Spleen (tissue), 11 donors: ENCODE results near the gene ZC3H12C. TPM values are rescaled to one million over a fixed set of nuclear protein-coding genes. Genes with fewer than 3 reads are reported as not detected.
A peak's percentile ranks its signal among the peaks of the same experiment; 100 is the strongest.

ENCODE experiments used
- DNase-seq: peaks from one replicate; pipeline ENCODE4 v3.0.0-alpha.2; 2020
- H3K27ac ChIP-seq, 8 donors: fragments of 200-600 bp; sonication (generic) in 7 of 8; 1 replicate in 4 of 8; 2 replicates in 4 of 8; pipeline versions ENCODE4 v1.5.0 to v1.8.0; 2016 to 2021; ENCODE audit warnings: inconsistent platforms in 4 of 8, mild to moderate bottlenecking in 4 of 8, moderate library complexity in 1 of 8
- H3K27me3 ChIP-seq, 7 donors: fragments of 200-600 bp; sonication (generic) in 6 of 7; replicated peaks in 1 of 7; 1 replicate in 4 of 7; 2 replicates in 3 of 7; pipeline versions ENCODE4 v1.5.0 to v1.8.0; 2016 to 2021; ENCODE audit warnings: inconsistent platforms in 3 of 7, mild to moderate bottlenecking in 1 of 7
- H3K36me3 ChIP-seq, 6 donors: fragments of 200-600 bp; sonication (generic) in 5 of 6; 1 replicate in 4 of 6; 2 replicates in 2 of 6; pipeline versions ENCODE4 v1.5.0 to v1.8.0; 2016 to 2021; ENCODE audit warnings: inconsistent platforms in 2 of 6
- H3K4me1 ChIP-seq, 6 donors: fragments of 200-600 bp; sonication (generic) in 5 of 6; 1 replicate in 3 of 6; 2 replicates in 3 of 6; pipeline versions ENCODE4 v1.5.0 to v1.8.0; 2016 to 2021; ENCODE audit warnings: inconsistent platforms in 3 of 6
- H3K4me3 ChIP-seq, 8 donors: fragments of 200-600 bp; sonication (generic) in 7 of 8; 1 replicate in 4 of 8; 2 replicates in 4 of 8; pipeline versions ENCODE4 v1.5.0 to v1.8.0; 2016 to 2021; ENCODE audit warnings: inconsistent platforms in 4 of 8, mild to moderate bottlenecking in 4 of 8, moderate library complexity in 2 of 8
- H3K9me3 ChIP-seq, 8 donors: fragments of 200-600 bp; sonication (generic) in 7 of 8; 1 replicate in 4 of 8; 2 replicates in 4 of 8; pipeline versions ENCODE4 v1.5.0 to v1.8.0; 2016 to 2021; ENCODE audit warnings: inconsistent platforms in 4 of 8
- POLR2A ChIP-seq, 3 donors: fragments of 450-650 bp; IDR thresholded peaks; one replicate each; pipeline ENCODE4 v1.5.1; 2017; ENCODE audit warnings: antibody characterized with exemption in 3 of 3, mild to moderate bottlenecking in 1 of 3
- POLR2AphosphoS5 ChIP-seq, 3 donors: sonication (generic); formaldehyde crosslinking; IDR thresholded peaks; one replicate each; pipeline ENCODE4 v1.5.1; 2017; ENCODE audit warnings: antibody characterized with exemption in 3 of 3
- WGBS, 5 donors: extraction: QIAGEN DNeasy Blood & Tissue Kit in 3 of 5; methylation state at CpG; one replicate each; pipeline versions ENCODE4 v1.1.5 to v1.1.7; 2013 to 2018; 5-methylcytosine and 5-hydroxymethylcytosine counted together
- intact Hi-C: fragments of 100-400 bp; cut with DNase I; formaldehyde crosslinking; loops from one replicate; pipeline ENCODE4 v1.15.0; 2023; ENCODE audit warnings: low total_unique reads
- polyA plus RNA-seq, 3 donors: library from polyadenylated mRNA; stranded (reverse); fragments of 200-250 nt; gene quantifications; one replicate each; pipeline ENCODE4 v1.2.1, GENCODE V29; 2013
- total RNA-seq, 7 donors: library from RNA; depleted of rRNA in 3 of 7; stranded (reverse); fragments of >200 nt in 3 of 7; fragmentation: NEBNext Ultra II Directional in 4 of 7; extraction: Animal tissue kit (Norgen Biotek cat#: 25700) in 4 of 7; gene quantifications; one replicate each; pipeline versions ENCODE4 v1.1.0 to v1.2.1, GENCODE V29; 2016 to 2021
- TF ChIP-seq, protein P1 (sequence below), 11 experiments: fragments of 200-600 bp in 7 of 11; fragments of 450-650 bp in 4 of 11; sonication (generic) in 4 of 11; IDR thresholded peaks in 8 of 11; conservative IDR thresholded peaks in 3 of 11; 1 replicate in 7 of 11; 2 replicates in 4 of 11; pipeline versions ENCODE4 v1.4.0 to v1.8.0; 2016 to 2021; ENCODE audit warnings: antibody characterized with exemption in 11 of 11, inconsistent platforms in 4 of 11, mild to moderate bottlenecking in 1 of 11
- donor health status: healthy with polysubstance abuse.
- donor health status: DM: no; HTN: no; CAD: no; lungs with moderate emphysema.
- donor health status: DM: no; HTN: no; CAD: no.
- donor health status: Bipolar disorder and iron deficiency.
- donor health status: healthy.
- donor health status: DM: no; HTN: no; CAD: no.
- donor health status: DM: yes; HTN: yes; CAD: no.

Gene ZC3H12C
- total and polyA plus RNA-seq, 10 donors = 0.44 to 10.4 (median 5.1) TPM

DNA sequence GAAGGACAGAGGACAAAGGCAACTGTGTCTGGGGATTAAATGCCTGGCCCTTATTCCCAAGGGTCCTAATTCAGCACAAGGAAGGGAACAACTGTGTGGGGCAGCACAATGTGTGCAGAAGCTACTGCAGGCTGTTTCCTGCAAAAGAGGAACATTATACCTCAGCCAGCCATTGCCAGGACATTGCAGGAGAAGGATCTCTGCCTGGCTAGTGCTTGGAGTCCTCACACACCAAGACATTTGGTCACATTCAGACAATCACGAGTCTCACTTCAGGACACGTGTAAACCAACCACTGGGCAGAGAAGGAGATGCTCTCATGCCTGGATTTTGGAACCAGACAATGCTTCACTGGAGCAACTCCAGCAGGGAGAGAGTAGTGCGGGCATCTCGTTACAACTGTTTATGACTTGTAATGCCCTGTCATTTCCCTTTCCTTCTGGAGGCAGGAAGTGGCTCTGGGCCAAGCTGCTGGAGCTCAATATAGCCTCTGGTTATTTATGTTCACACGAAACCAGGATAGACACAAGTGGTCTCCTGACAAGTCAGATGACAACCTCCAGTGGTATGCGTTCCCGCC lies 23.9 kb upstream of the ZC3H12C start:
- TF ChIP-seq, protein P1, sequence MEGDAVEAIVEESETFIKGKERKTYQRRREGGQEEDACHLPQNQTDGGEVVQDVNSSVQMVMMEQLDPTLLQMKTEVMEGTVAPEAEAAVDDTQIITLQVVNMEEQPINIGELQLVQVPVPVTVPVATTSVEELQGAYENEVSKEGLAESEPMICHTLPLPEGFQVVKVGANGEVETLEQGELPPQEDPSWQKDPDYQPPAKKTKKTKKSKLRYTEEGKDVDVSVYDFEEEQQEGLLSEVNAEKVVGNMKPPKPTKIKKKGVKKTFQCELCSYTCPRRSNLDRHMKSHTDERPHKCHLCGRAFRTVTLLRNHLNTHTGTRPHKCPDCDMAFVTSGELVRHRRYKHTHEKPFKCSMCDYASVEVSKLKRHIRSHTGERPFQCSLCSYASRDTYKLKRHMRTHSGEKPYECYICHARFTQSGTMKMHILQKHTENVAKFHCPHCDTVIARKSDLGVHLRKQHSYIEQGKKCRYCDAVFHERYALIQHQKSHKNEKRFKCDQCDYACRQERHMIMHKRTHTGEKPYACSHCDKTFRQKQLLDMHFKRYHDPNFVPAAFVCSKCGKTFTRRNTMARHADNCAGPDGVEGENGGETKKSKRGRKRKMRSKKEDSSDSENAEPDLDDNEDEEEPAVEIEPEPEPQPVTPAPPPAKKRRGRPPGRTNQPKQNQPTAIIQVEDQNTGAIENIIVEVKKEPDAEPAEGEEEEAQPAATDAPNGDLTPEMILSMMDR (IDR thresholded peaks at IDR 0.05 in 8 of 11, conservative IDR thresholded peaks at IDR 0.05 in 3 of 11) = no peak
- TF ChIP-seq POLR2A (IDR thresholded peaks at IDR 0.05) (no peak), POLR2AphosphoS5 (IDR thresholded peaks at IDR 0.05) (peak in 1 of 3 donors; percentile 68)
- intact Hi-C loops = no loop called here
- DNase-seq = no peak
- H3K9me3 ChIP-seq = no peaks in the 10 kb centered on the region
- peaks cover 0 to 5% (median 0%) of the 10 kb centered on the region in 7 donors for H3K27me3 ChIP-seq
- no peaks in the 10 kb centered on the region for H3K36me3 ChIP-seq
- 6 to 9% (median 7%) methylated on average over 6 to 7 of the region's 7 CpGs for WGBS, 5 donors
- H3K4me1 ChIP-seq = peaks cover 0 to 18% (median 12%) of the 10 kb centered on the region in 6 donors
- no peak overlapping the region for H3K4me3 ChIP-seq
- H3K27ac ChIP-seq = peak overlapping the region in 6 of 8 donors; percentile 44 to 73 (median 62)

DNA sequence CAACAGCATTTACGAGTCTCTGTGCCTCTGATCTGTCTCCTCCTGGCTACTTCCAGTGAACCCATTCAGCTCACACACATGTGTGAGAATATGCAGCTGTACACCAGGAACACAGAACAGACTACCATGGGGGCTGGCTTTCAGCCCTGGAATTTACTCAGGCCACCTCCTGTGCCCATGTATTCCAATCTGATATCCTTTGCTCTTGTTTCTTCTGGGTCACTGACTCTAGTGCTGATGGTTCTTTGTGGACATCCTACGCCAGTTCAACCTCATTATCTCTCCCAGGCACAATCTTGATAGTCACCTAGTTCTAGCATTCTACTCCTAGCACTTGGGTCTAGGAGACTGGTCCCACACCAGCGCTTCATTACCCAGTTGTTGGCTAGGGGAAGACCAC lies 23.0 kb upstream of the ZC3H12C start:
- Histone ChIP-seq H3K36me3 (no peaks in the 10 kb centered on the region), H3K27ac (peak overlapping the region in 3 of 8 donors; percentile 47 to 67 (median 63)), H3K27me3 (peaks cover 0 to 5% (median 0%) of the 10 kb centered on the region in 7 donors), H3K4me1 (peaks cover 0 to 19% (median 12%) of the 10 kb centered on the region in 6 donors), H3K4me3 (no peak overlapping the region), H3K9me3 (no peaks in the 10 kb centered on the region)
- intact Hi-C loops = no loop called here
- no peak for DNase-seq
- TF ChIP-seq POLR2AphosphoS5 (IDR thresholded peaks at IDR 0.05) (no peak), POLR2A (IDR thresholded peaks at IDR 0.05) (no peak)
- TF ChIP-seq, protein P1 (IDR thresholded peaks at IDR 0.05 in 8 of 11, conservative IDR thresholded peaks at IDR 0.05 in 3 of 11) = no peak
- 77 to 90% (median 88%) methylated on average over 3 of the region's 3 CpGs for WGBS, 5 donors

DNA sequence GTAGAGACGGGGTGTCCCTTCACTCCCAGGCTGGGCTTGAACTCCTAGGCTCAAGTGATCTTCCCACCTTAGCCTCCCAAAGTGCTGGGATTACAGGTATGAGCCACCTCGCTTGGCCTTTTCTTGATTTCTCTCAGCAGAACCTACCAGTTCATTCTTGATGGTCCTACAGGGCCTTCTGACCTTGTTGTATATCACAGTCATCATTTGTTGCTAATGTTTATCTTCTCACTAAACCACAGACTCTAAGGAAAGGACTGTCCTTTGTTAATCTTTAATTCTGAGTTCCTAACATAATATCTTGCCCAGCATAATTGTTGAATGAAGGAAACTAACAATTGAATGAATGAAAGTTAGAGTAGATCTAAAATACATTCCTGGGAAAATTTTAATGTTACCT lies 22.0 kb upstream of the ZC3H12C start:
- Histone ChIP-seq H3K9me3 (no peaks in the 10 kb centered on the region), H3K4me1 (peaks cover 0 to 29% (median 18%) of the 10 kb centered on the region in 6 donors), H3K27me3 (peaks cover 0 to 5% (median 0%) of the 10 kb centered on the region in 7 donors), H3K4me3 (no peak overlapping the region), H3K36me3 (no peaks in the 10 kb centered on the region), H3K27ac (no peak overlapping the region)
- intact Hi-C loops = no loop called here
- no peak for DNase-seq
- 88 to 98% (median 91%) methylated on average over 2 of the region's 2 CpGs for WGBS, 5 donors
- TF ChIP-seq POLR2AphosphoS5 (IDR thresholded peaks at IDR 0.05) = no peak
- TF ChIP-seq POLR2A (IDR thresholded peaks at IDR 0.05) = no peak
- TF ChIP-seq, protein P1 (IDR thresholded peaks at IDR 0.05 in 8 of 11, conservative IDR thresholded peaks at IDR 0.05 in 3 of 11) = no peak

DNA sequence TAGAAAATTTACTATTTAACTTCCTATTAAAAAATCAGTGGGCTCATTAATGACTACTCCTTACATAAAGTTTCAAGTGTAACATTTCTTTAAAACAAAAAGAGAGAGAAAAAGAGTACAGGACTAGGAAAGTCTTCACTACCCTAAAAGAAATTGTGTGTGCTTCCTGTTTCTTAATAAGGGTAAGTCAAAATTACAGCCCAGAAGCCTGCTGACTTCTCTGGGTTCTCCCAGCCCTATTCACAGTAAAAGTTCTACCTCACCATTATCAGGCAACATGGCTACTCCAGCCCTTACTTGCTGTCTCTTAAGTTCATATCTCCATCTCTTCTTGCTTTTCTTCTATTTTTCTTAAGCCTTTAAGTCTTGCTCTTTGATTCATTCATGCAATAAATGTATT lies 20.3 kb upstream of the ZC3H12C start:
- Histone ChIP-seq H3K9me3 (no peaks in the 10 kb centered on the region), H3K4me1 (peaks cover 0 to 44% (median 20%) of the 10 kb centered on the region in 6 donors), H3K36me3 (no peaks in the 10 kb centered on the region), H3K4me3 (no peak overlapping the region), H3K27me3 (peaks cover 0 to 7% (median 0%) of the 10 kb centered on the region in 7 donors), H3K27ac (no peak overlapping the region)
- TF ChIP-seq POLR2A (IDR thresholded peaks at IDR 0.05) (no peak), POLR2AphosphoS5 (IDR thresholded peaks at IDR 0.05) (no peak)
- TF ChIP-seq, protein P1 (IDR thresholded peaks at IDR 0.05 in 8 of 11, conservative IDR thresholded peaks at IDR 0.05 in 3 of 11) = no peak
- DNase-seq = no peak
- intact Hi-C loops = no loop called here
